ENCODE measurements around the gene ESYT3. TPM values are rescaled to one million over a fixed set of nuclear protein-coding genes. Genes with fewer than 3 reads are reported as not detected.

The ESYT3 gene
- total RNA-seq, 4 donors from 2014 or later, result 0.20 to 2.3 (median 0.77) TPM

GRCh38 chr3:138417559-138417982, 16.8 kb upstream of the ESYT3 start:
- Histone ChIP-seq H3K36me3 (no peaks in the 10 kb centered on the region), H3K4me1 (peaks cover 7 to 10% of the 10 kb centered on the region in 2 donors), H3K9me3 (no peaks in the 10 kb centered on the region), H3K4me3 (no peak overlapping the region), H3K27ac (no peak overlapping the region), H3K27me3 (no peaks in the 10 kb centered on the region)
- DNase-seq (peak; percentile 64 to 77), ATAC-seq (peak; percentile 85 to 96)
- in situ Hi-C loops (cut with MboI; ENCODE audit: low sequenced_read_pairs in 4 of 4) (loop anchor here in 3 of 4 donors (25.0 kb wide), 1 partner anchor 495 kb away; no protein-coding TSS in a partner anchor), intact Hi-C loops (cut with DNase I; ENCODE audit: low total_unique reads) (loop anchor here (5.0 kb wide), 2 partner anchors 85 to 505 kb away; no protein-coding TSS in a partner anchor)
- TF ChIP-seq POLR2A (IDR thresholded peaks at IDR 0.05) (no peak), CTCF (IDR thresholded peaks at IDR 0.05 in 4 of 5, conservative IDR thresholded peaks at IDR 0.05 in 1 of 5) (peak; percentile 83 to 93 (median 86))

GRCh38 chr3:138418601-138419206, 15.7 kb upstream of the ESYT3 start:
- TF ChIP-seq CTCF (IDR thresholded peaks at IDR 0.05 in 4 of 5, conservative IDR thresholded peaks at IDR 0.05 in 1 of 5) (no peak), POLR2A (IDR thresholded peaks at IDR 0.05) (no peak)
- Histone ChIP-seq H3K27me3 (no peaks in the 10 kb centered on the region), H3K36me3 (no peaks in the 10 kb centered on the region), H3K4me1 (peaks cover 4 to 7% of the 10 kb centered on the region in 2 donors), H3K4me3 (no peak overlapping the region), H3K9me3 (no peaks in the 10 kb centered on the region), H3K27ac (no peak overlapping the region)
- intact Hi-C loops (cut with DNase I; ENCODE audit: low total_unique reads), result loop anchor here (5.0 kb wide), 2 partner anchors 86 to 504 kb away; no protein-coding TSS in a partner anchor
- in situ Hi-C loops (cut with MboI; ENCODE audit: low sequenced_read_pairs in 4 of 4), result loop anchor here in 3 of 4 donors (25.0 kb wide), 1 partner anchor 494 kb away; no protein-coding TSS in a partner anchor
- no peak for DNase-seq
- ATAC-seq, result peak in 1 of 2 donors; percentile 21

GRCh38 chr3:138423316-138423715, 11.1 kb upstream of the ESYT3 start:
- Histone ChIP-seq H3K27ac (no peak overlapping the region), H3K27me3 (no peaks in the 10 kb centered on the region), H3K9me3 (no peaks in the 10 kb centered on the region), H3K36me3 (no peaks in the 10 kb centered on the region), H3K4me3 (no peak overlapping the region), H3K4me1 (peaks cover 0 to 3% of the 10 kb centered on the region in 2 donors)
- DNase-seq (no peak), ATAC-seq (no peak)
- TF ChIP-seq CTCF (IDR thresholded peaks at IDR 0.05 in 4 of 5, conservative IDR thresholded peaks at IDR 0.05 in 1 of 5) (no peak), POLR2A (IDR thresholded peaks at IDR 0.05) (no peak)
- intact Hi-C loops (cut with DNase I; ENCODE audit: low total_unique reads), result no loop called here
- in situ Hi-C loops (cut with MboI; ENCODE audit: low sequenced_read_pairs in 4 of 4), result loop anchor here in 3 of 4 donors (25.0 kb wide), 1 partner anchor 489 kb away; no protein-coding TSS in a partner anchor

GRCh38 chr3:138424323-138424722, 10.1 kb upstream of the ESYT3 start:
- Histone ChIP-seq H3K4me3 (no peak overlapping the region), H3K4me1 (no peaks in the 10 kb centered on the region), H3K27ac (no peak overlapping the region), H3K36me3 (no peaks in the 10 kb centered on the region), H3K27me3 (no peaks in the 10 kb centered on the region), H3K9me3 (no peaks in the 10 kb centered on the region)
- ATAC-seq (no peak), DNase-seq (no peak)
- TF ChIP-seq POLR2A (IDR thresholded peaks at IDR 0.05), result no peak
- no peak for TF ChIP-seq CTCF (IDR thresholded peaks at IDR 0.05 in 4 of 5, conservative IDR thresholded peaks at IDR 0.05 in 1 of 5)
- intact Hi-C loops (cut with DNase I; ENCODE audit: low total_unique reads), result no loop called here
- in situ Hi-C loops (cut with MboI; ENCODE audit: low sequenced_read_pairs in 4 of 4), result loop anchor here in 3 of 4 donors (25.0 kb wide), 1 partner anchor 488 kb away; no protein-coding TSS in a partner anchor

All from gastrocnemius medialis (tissue), 4 donors.